ENCODE measurements around the gene F5. TPM values are rescaled to one million over a fixed set of nuclear protein-coding genes. Genes with fewer than 3 reads are reported as not detected.

Gene F5
- total and polyA plus RNA-seq, 2 experiments from 2014 or later, result 0.16 TPM; not detected in 1

- Mint-ChIP-seq H3K36me3 (ENCODE audit: low read depth) (peaks cover 12% of the 10 kb centered on the region; the same call in 2 of the 3 replicates), H3K4me3 (no peak overlapping the region), H3K27ac (no peak overlapping the region), H3K4me1 (no peaks in the 10 kb centered on the region), H3K9me3 (no peaks in the 10 kb centered on the region), H3K27me3 (ENCODE audit: insufficient read depth, low read depth, poor library complexity) (no peaks in the 10 kb centered on the region)
- Histone ChIP-seq H3K4me3 (no peak overlapping the region), H4K20me1 (replicated peaks; ENCODE audit: insufficient read depth) (peaks cover 5% of the 10 kb centered on the region; the same call in 1 of the 2 replicates), H3K9me2 (ENCODE audit: insufficient read depth) (no peaks in the 10 kb centered on the region), H3K36me3 (ENCODE audit: insufficient read depth) (peaks cover 13% of the 10 kb centered on the region; the same call in 1 of the 2 replicates), H3K27ac (ENCODE audit: low read depth) (no peak overlapping the region), H3F3A (replicated peaks; ENCODE audit: low read depth) (no peaks in the 10 kb centered on the region), H3K4me1 (ENCODE audit: insufficient read depth) (no peaks in the 10 kb centered on the region), H3K27me3 (ENCODE audit: insufficient read depth) (no peaks in the 10 kb centered on the region), H3K4me2 (no peak overlapping the region), H3K79me2 (replicated peaks; ENCODE audit: insufficient read depth) (no peaks in the 10 kb centered on the region; the same call in 1 of the 2 replicates), H2AFZ (no peak overlapping the region)
- TF ChIP-seq ZNF462 (CRISPR knock-in tag; IDR thresholded peaks at IDR 0.05) (no peak), EZH2phosphoT487 (IDR thresholded peaks at IDR 0.05; ENCODE audit: unreplicated experiment) (no peak), ZNF331 (CRISPR knock-in tag; IDR thresholded peaks at IDR 0.05; ENCODE audit: low read depth) (no peak), EZH2 (IDR thresholded peaks at IDR 0.05; ENCODE audit: low read depth, unreplicated experiment) (no peak)
- no peak for ATAC-seq
- no peak for DNase-seq (ENCODE audit: low spot score)
Measured at GRCh38 chr1:169468982-169469381, 117.3 kb downstream of the F5 start.
